LNCaP clone FGC (cell line): ENCODE results near the gene BFSP1.

Source experiments
- DNase-seq: peaks from one replicate; pipeline ENCODE4 v3.0.0-alpha.2; 2011; ENCODE audit warnings: low read depth
- H3K4me3 ChIP-seq: 2 replicates; pipeline ENCODE4 v1.5.1; 2011; ENCODE audit warnings: mild to moderate bottlenecking, low read depth, low read length, control low read depth
- TF ChIP-seq, protein P1 (sequence below): IDR thresholded peaks from 2 replicates; pipeline ENCODE4 v1.5.1; 2012; ENCODE audit warnings: mild to moderate bottlenecking; ENCODE audit not compliant: control insufficient read depth, insufficient read depth; ENCODE audit errors: extremely low read depth

Gene BFSP1

DNA sequence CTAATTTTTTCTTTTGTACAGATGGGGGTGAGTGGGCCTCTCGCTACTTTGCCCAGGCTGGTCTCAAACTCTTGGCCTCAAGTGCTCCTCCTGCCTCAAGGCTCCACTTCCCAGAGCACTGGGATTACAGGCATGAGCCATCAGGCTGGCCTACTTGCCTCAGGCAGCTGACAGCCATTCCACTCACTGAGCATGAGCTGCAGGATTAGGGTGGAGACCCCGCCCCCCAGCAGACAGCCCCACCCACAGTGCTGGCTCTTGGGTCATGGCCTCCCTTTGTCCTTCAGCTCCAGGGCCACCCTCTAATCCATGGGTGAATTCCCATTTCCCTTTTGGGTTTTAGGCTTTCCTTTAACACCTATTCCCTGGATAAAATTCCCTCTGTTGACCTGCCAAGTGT is 82.1 kb downstream of the BFSP1 start:
- TF ChIP-seq, protein P1, sequence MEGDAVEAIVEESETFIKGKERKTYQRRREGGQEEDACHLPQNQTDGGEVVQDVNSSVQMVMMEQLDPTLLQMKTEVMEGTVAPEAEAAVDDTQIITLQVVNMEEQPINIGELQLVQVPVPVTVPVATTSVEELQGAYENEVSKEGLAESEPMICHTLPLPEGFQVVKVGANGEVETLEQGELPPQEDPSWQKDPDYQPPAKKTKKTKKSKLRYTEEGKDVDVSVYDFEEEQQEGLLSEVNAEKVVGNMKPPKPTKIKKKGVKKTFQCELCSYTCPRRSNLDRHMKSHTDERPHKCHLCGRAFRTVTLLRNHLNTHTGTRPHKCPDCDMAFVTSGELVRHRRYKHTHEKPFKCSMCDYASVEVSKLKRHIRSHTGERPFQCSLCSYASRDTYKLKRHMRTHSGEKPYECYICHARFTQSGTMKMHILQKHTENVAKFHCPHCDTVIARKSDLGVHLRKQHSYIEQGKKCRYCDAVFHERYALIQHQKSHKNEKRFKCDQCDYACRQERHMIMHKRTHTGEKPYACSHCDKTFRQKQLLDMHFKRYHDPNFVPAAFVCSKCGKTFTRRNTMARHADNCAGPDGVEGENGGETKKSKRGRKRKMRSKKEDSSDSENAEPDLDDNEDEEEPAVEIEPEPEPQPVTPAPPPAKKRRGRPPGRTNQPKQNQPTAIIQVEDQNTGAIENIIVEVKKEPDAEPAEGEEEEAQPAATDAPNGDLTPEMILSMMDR: no peak
- DNase-seq: no peak
- H3K4me3 ChIP-seq: no peak overlapping the region

DNA sequence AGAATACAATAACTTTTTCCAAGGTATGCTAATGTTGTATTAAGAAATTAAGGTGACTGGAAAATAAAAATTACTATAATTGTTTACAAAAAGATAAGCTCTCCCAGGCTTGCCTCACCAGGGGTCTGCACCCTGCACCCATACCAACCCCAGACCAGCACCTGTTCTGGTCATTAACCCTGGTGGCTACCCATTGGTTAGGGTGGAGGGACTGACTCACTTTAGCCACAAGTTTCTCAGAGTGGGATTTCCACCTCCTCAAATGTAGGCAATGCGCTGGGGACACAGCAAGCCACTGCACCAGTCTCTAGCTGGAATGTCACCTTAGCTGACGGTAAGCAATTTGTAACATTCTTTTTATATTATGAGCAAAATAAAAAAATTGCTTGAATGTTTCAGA is 83.1 kb downstream of the BFSP1 start:
- DNase-seq: no peak
- TF ChIP-seq, protein P1: no peak

DNA sequence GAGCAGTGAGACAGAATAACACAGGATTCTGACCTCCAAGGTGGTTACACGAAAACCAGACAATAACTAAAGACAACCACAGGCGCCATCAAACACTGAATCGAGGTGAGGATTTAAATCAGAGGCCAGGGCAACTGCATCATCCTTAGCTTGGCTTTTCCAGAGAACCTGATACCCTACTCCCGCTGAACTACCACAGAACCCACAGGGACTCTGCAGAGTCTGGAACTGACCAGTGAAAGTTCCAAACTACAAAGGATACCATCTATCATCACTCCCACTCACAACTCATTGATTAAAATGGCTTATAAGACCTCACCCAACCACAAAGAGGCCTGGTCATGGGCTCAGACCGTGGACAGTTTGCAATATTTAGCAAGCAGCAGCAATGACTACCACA is 85.0 kb downstream of the BFSP1 start:
- no peak overlapping the region for H3K4me3 ChIP-seq
- TF ChIP-seq, protein P1: no peak
- no peak for DNase-seq

More for the DNA sequence above, 83.1 kb downstream of the BFSP1 start:
- no peak overlapping the region for H3K4me3 ChIP-seq

DNA sequence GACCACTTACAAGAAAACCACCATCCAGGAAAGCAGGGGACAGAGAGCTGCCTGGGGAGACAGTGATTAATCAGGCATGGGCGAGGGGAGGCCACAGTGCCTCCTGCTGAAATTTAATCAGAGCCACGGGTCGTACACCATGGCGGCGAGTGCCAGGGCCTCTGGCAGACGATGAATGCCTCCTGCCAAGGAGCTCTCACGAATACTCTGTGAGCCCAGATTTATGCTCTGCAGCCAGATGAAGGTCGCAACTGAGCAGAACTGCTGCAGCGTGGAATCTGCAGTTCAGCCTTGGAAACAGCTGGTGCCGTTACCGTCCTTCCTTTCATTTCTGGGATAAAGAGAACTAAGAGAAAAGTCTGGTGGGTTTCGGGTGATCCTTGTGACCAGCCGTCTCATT is 85.6 kb downstream of the BFSP1 start:
- TF ChIP-seq, protein P1: no peak
- no peak for DNase-seq
- no peak overlapping the region for H3K4me3 ChIP-seq

DNA sequence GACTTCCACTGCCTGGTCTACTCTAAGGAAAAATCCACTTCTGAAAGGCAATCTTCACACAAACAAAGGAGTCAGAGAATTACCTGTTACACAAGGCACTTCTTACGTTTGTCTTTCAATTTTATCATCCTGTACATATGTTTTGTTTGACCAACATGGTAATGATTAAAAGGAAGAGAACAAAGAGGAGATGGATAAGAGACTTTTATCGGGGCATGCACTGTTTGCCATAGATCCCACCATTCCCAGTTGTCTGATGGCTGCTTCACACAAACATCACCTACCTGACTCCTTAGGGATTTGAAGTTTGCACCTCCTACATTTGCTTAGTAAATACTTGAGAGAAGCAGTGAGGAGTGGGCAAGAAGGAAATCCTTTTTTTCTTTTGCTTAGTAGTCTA is 87.1 kb downstream of the BFSP1 start:
- no peak overlapping the region for H3K4me3 ChIP-seq
- TF ChIP-seq, protein P1: no peak
- no peak for DNase-seq
